Measurements from ENCODE around the gene CXCL12.

The CXCL12 gene

GRCh38 chr10:44384601-44385025 lies 284 bp downstream of the CXCL12 start:
- no peak for DNase-seq

GRCh38 chr10:44383749-44384600 lies 922 bp downstream of the CXCL12 start:
- no peak for DNase-seq

DNA sequence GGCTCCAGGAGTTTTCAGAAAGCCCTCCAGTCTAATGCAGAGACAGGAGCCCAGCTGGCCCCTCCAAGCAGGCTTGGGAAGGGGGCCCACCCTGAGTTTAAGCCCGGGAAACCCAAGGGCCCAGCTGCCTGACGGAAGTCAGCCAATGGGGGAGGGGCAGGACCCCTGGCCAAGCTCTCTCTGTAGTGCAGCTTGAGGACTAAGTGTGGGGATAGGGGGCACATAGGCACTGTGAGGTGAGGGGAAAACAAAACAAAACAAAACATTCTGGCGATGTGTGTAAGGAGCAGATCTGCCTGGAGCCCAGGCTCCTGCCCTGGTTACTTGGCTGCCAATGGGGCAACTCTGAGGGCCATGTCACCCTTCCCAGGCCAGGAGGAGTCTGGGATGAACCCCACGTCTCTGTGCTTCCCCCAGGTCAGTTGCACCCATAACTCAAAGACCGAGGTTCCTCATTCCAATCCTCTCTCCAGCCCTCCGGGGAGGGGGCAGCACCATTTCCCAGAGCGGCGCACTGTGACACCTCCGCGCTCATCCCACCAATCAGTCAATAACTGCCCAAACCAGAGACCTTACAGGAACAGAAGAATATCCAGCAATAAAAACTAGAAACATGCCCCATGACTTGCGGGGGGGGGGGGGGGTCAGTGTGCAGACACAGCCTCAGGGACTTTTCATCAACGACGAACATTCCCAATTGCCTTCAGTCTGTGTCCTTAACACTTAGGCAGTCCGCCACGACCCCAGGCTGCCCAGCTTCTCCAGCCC lies 1.7 kb downstream of the CXCL12 start:
- no peak for DNase-seq

- no peak for DNase-seq
Measured at GRCh38 chr10:44382131-44382858, 2.6 kb downstream of the CXCL12 start.

DNA sequence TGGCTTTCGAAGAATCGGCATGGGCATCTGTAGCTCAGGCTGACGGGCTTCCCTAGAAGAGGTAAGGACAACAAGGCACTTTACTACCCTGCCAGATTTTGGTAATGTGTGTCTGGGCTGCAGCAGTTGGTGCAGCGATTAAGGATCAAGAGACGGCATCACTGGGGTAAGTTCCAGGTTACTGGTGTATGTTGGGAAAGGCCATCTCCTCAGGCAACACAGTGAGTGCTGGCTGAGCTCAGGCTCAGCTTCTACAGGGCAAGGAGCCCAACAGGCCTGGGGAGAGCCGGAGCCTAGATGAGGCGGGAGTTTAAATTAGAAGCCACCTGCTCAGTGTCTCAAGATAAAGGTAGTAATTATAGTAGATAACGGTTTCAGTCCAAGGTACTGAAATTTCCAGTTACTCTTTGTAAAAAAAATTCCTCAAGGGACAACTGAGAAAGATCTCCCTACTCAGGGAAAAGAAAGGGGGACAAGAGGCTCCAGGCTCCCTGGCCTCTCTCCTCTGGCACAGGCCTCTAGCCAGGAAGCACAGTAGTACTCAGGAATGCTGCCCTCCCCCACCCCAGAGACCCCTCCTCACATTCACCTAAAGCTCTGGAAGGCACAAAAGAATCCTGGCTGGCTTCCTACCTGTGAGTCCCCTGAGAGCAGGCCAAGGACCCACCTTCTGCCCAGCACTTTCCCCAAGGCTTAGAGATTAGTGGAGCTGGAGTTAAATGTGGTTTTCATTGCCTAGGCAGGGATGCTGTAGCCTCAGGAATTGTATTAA lies 3.9 kb downstream of the CXCL12 start:
- DNase-seq: no peak

DNA sequence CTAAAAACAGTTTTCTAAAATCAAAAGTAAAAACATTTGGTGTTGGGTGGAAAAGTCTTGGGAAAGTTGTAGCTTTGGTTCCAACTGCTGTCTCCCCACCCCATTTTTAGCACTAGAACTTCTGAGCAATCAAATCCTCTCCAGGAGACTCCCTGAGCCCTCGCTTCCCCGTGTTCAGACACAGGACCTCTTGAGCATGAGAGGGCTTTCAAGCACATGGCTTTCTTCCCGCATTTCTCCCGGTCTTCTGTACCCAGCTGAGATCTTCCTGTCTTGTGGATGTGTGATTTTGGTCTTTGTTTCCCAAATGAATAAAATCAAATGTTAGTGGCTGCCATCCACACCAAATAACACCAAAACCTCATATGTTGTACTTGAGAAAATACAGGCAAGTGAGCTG lies 5.0 kb downstream of the CXCL12 start:
- DNase-seq: no peak

- DNase-seq: no peak
Measured at GRCh38 chr10:44378626-44379025, 6.3 kb downstream of the CXCL12 start.

GRCh38 chr10:44377651-44378310 lies 7.1 kb downstream of the CXCL12 start:
- no peak for DNase-seq

GRCh38 chr10:44376472-44377099 lies 8.3 kb downstream of the CXCL12 start:
- no peak for DNase-seq

DNA sequence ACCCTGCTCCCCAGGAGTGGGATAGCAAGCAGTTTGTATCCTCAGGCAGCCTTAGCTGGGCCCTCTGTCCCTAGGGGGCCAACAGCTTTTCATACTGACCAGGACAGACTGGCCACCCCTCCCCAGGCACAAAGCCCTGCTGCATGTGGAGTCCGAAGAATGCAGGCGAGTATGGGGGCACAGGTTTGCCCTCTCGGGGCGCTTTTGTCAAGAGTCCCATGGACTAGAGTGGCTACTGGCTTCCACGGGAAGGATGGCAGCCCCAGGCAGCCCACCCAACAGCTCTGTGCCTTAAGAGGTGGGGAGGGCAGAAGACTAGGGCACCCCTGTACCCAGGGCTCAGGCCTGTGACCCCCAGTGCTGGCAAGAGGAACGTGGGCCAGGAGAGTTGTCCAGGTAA lies 10.7 kb downstream of the CXCL12 start:
- no peak for DNase-seq

DNA sequence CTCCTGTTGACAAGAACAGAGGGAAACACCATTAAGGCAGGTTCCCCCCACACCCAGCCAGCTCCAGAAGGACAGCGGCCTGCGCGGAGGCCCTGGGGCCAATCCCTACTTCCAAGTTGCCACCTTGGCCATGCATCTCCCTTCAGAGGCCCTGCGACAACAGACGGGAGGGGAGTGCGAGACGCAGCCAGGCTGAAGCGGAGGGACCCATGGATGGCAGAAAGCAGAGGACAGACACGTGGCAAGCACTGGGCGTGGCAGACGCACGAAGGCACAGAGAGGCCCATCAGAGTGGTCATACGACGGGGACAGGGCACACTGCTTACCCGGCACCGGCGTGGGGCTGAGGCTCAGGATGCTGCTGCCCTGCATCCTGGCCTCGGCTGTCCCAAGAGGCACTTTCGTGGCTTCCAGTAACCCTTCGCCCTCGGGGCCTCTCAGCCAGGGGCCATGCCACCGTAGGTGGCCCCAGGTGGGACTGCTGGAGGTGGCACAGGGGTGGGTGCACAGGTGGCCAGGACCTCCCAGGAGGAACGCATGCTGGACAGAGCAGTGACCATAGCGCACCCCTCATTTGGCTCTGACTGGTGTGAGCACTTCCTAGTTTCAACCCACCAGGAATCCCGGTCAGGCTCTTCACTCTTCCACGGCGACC lies 11.4 kb downstream of the CXCL12 start:
- no peak for DNase-seq

DNA sequence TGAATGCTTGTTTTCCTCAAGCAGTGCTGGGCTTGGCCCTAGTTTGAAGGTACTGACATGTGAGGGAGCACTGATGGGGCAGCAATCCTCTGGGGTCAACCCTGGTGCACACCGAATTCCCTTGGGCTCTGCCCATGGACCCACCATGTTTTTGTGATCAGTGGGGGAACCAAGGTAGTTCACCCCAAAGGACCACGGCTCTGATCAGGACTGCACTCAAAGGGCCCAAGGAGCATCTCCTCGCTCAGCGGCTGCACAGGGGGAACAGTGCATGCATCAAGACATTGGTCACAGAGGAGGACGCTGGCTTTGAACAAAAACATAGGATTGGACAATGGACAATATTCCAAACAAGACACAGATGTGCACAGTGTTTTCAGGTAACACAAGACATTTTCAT lies 12.7 kb downstream of the CXCL12 start:
- DNase-seq: no peak

DNA sequence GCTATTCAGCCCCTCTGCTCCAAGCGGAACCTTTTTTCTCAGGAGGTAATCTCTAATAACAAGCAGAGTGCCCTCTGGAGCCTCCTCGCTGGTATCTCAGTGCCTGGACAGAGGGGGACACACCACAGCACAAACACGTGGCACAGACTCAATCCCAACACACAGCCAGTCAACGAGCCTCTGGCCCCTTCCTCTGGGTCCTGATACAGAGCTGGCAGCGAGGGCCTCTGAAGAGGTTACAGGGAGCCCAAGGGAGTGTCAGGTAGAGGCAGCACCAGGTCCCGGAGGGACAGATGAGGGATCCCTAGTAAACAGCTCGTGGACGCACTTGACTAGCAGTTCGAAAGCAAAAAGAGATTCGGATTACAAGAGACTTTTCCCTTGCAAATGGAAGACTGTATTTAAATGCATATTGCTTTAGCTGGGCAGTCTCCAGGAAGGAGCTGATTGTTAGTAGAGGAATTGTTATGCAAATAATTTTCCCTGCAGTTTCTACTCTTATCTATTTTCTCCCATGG lies 14.1 kb downstream of the CXCL12 start:
- DNase-seq: no peak

DNA sequence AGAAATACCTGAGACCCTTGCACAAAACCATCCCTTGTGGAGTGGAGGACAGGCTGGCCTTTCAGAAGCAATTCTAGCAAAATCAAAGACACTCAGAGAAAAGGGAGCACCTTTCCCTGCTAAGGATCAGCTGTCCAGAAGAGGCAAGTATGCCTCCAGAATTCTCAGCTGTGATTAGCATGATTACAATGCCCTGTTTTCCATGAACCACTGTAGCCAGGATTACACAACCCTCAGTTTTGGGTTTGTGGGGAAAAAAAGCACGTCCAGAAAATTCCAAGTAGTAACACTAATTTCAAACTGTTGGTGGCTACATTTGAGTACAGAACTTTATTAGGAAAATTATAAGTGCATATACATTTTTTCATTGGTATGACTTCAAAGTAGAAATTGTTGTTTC lies 15.0 kb downstream of the CXCL12 start:
- DNase-seq: no peak

GRCh38 chr10:44369296-44369695 lies 15.6 kb downstream of the CXCL12 start:
- DNase-seq: no peak

DNA sequence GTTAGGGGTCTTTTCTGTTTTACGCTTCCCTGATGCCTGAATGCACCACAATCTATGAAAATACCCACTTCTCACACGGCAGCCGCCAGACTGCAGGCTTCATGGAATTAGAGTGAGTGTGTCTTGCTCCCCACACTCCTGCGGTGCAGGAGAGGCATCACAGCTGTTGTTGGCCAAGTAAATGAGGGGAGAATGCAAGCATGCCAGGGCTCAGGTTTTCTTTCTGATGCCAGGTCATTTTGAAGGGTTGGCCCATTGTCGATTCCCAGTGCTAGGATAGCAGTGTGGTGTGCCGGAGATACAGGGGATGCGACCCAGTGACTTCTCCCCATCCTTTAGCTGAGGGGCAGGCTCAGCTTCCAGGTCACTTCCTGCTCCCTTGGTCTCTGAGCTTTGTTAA lies 16.3 kb downstream of the CXCL12 start:
- no peak for DNase-seq

GRCh38 chr10:44366941-44367630 lies 17.8 kb downstream of the CXCL12 start:
- no peak for DNase-seq

DNA sequence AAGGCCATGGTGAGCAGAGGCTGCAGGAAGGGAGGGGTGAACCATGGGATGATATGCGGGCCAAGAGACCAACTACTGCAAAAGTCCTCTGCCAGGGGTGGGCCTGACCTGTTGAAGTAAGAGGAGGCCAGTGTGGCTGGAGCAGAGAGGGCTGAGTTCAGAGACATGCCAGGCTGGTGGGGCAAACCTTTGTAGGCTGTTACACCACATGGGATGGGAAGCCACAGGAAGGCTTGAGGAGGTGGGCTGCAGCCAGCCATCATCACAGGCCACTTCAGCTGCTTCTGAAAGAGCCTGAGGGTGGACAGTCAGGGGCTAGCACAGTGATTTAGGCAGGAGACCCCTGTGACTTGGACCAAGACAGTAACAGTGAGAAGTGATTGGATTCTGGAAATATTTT lies 20.3 kb downstream of the CXCL12 start:
- no peak for DNase-seq

DNA sequence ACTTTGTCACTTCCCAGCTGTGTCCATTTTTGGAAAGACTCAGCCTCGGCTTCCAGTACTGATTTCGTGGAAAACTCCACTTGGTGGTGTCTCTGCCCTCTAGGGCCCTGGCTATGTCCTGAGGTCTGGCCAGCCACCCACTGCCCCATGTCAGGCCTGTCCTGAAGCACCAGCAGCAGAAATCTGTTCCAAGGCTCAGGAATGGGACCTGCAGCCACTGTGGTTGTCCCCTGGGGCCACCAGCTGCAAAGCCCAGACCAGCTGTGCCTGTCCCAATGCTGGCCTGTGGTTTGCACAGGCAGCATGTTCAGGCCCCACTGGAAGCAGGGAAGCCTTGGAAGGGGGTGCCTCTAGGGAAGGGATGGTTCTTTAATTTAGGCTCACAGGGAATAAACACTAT lies 21.2 kb downstream of the CXCL12 start:
- DNase-seq: no peak

Measured in bone marrow (tissue), 2 donors.